ENCODE measurements around the gene CASP10.

- TF ChIP-seq EZH2 (IDR thresholded peaks at IDR 0.05; ENCODE audit: borderline replicate concordance, low read depth, low read length, severe bottlenecking) (no peak), CTCF (IDR thresholded peaks at IDR 0.05; ENCODE audit: borderline replicate concordance, extremely low read depth, low read length, poor library complexity, severe bottlenecking) (no peak)
Observed at GRCh38 chr2:201137505-201138400, 45.2 kb upstream of the CASP10 start.
